ENCODE measurements around the gene ABCB9. TPM values are rescaled to one million over a fixed set of nuclear protein-coding genes. Genes with fewer than 3 reads are reported as not detected.

Gene ABCB9
- total and polyA plus RNA-seq, 8 donors, result 1.3 to 6.7 (median 3.1) TPM

GRCh38 chr12:122994781-122995502 is 28.7 kb upstream of the ABCB9 start:
- Histone ChIP-seq H3K4me3 (no peak overlapping the region), H3K9me3 (no peaks in the 10 kb centered on the region), H3K4me1 (no peaks in the 10 kb centered on the region), H3K27me3 (no peaks in the 10 kb centered on the region), H3K36me3 (no peaks in the 10 kb centered on the region), H3K27ac (no peak overlapping the region)
- 93 to 96% methylated on average over 13 of the region's 13 CpGs for WGBS, 2 donors
- intact Hi-C loops (cut with DNase I), result no loop called here
- ATAC-seq (no peak), DNase-seq (peak in 1 of 6 donors; percentile 69), FAIRE-seq (no peak)
- TF ChIP-seq CTCF (IDR thresholded peaks at IDR 0.05), result no peak

DNA sequence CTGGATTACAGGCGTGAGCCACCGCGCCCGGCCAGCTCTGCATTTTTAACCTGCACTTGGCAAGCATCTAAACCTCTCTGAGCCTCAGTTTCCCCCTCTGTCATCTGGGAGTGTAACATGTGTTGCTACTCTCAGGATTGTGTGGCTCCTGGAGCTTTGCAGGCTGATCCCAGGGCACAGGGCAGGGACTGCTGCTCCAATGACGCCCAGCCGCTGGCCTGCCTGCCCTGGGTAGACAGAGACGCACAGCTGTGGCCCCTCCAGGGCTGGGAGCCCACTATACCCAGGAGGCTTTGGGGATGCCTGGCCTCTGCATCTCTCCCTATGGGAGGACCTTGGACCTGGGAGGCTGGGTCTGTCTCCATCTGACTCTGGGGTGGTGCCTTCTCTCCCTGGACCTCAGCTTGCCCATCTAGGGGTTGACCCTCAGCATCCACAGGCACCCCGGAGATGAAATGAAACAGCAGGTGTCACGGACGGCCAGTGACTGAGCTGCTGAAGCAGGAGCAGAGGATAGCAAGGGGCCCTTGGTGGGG is 27.9 kb upstream of the ABCB9 start:
- no peak overlapping the region for H3K27ac ChIP-seq
- no peak for TF ChIP-seq CTCF (IDR thresholded peaks at IDR 0.05)
- FAIRE-seq, result no peak
- intact Hi-C loops (cut with DNase I), result no loop called here
- H3K36me3 ChIP-seq, result no peaks in the 10 kb centered on the region
- no peaks in the 10 kb centered on the region for H3K9me3 ChIP-seq
- no peaks in the 10 kb centered on the region for H3K4me1 ChIP-seq
- H3K27me3 ChIP-seq, result no peaks in the 10 kb centered on the region
- ATAC-seq, result no peak
- H3K4me3 ChIP-seq, result no peak overlapping the region
- peak in 1 of 6 donors; percentile 48 for DNase-seq
- WGBS, 2 donors, result 94 to 97% methylated on average over 10 of the region's 10 CpGs

GRCh38 chr12:122992386-122992785 is 26.1 kb upstream of the ABCB9 start:
- peak in 1 of 6 donors; percentile 68 for DNase-seq

DNA sequence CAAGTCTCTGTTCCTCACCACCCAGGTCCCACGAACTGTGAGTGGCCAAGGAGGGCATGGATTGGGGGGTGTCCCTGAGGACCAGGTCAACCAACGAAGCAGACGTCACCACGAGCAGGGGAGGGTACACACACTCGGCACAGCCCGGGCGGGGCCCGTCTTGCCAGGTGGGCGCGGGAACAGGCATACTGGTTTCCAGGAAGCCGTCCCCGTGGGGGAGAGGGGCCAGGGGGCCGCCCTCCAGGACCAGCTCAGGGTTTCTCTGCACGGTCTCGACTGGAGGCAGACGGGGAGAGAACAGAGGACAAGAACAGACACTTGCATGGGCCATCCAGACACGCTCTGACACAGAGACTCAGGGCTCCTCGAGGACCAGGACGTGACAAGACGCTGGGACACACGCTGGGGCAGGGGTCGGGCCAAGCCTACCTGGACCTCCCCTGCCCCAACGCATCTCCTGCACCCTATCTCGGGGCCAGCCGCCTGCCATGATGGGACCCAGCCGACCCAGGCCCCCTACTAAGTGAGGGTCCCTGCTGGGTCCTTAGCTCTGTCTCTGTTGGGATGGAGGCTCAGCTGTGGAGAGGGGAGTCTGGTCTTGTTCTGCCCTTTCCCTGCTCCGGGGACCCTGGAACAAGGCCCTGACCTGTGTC is 25.5 kb upstream of the ABCB9 start:
- no peak overlapping the region for H3K4me3 ChIP-seq
- ATAC-seq (no peak), DNase-seq (peak in 3 of 6 donors; percentile 26 to 63 (median 58)), FAIRE-seq (no peak)
- no peaks in the 10 kb centered on the region for H3K36me3 ChIP-seq
- WGBS, 2 donors, result 83 to 87% methylated on average over 27 of the region's 27 CpGs
- TF ChIP-seq CTCF (IDR thresholded peaks at IDR 0.05), result no peak
- no peak overlapping the region for H3K27ac ChIP-seq
- H3K9me3 ChIP-seq, result no peaks in the 10 kb centered on the region
- no peaks in the 10 kb centered on the region for H3K27me3 ChIP-seq
- no peaks in the 10 kb centered on the region for H3K4me1 ChIP-seq
- intact Hi-C loops (cut with DNase I), result no loop called here

More at GRCh38 chr12:122992386-122992785, 26.1 kb upstream of the ABCB9 start:
- no peak for FAIRE-seq
- no peak for TF ChIP-seq CTCF (IDR thresholded peaks at IDR 0.05)
- intact Hi-C loops (cut with DNase I), result no loop called here
- no peaks in the 10 kb centered on the region for H3K4me1 ChIP-seq
- 84 to 88% methylated on average over 19 of the region's 19 CpGs for WGBS, 2 donors
- no peak overlapping the region for H3K27ac ChIP-seq
- no peak for ATAC-seq
- H3K36me3 ChIP-seq, result no peaks in the 10 kb centered on the region
- H3K4me3 ChIP-seq, result no peak overlapping the region
- H3K9me3 ChIP-seq, result no peaks in the 10 kb centered on the region
- H3K27me3 ChIP-seq, result no peaks in the 10 kb centered on the region

All from pancreas (tissue), 10 donors.